ENCODE data around the gene SPDYE4.

Gene SPDYE4

DNA sequence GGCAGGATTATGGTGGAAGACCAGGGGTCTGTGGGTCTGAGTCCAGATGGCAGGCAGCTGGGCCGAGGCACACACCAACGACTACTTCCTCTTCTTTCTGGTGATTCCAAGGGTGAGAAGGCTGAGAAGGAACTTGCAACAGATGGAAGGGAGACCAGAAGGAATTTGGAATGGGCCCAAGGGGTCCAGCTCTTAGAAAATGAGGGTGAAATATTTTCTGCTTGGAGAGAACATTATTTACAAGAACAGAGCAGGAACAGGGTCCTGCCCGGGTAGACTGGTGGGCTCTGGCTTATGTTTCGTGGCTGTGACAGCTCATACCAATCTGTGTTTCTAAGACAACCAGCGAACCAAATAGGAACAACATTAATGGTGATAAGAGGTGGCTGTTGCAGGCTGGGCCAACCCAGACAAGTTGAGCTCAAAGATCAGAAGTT lies 50.3 kb downstream of the SPDYE4 start:
- DNase-seq = no peak

DNA sequence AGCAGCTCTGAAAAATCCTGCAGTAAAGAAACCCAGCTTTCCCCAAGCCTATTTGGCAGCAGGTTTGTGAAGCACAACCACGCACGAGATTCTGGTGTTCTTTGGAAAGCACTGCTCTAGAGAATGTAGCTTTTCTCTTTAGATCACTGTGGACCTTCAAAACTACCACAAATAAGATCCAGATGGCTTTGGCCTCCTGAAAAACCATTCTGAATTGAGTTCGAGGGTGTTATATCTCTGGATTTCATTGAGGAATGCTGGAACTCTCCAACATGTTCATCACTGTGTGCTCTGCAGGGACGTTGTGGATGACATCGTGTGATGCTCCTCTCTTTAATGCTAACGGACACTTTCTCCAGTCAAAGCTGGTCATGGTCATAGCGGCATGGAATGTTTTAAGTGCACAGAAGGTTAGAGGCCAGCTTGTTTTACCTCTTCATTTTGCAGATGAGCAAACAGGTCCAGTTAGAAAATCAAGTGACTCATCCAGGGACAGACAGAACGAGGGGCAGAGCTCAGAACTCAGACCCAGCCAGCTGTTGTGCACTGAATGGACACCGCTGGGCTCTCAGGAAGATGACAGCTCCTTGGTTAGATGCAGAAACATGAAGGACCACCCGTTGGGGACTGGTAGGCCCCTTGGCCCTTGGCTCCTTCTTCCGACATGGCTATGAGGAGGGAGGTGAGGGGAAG lies 50.9 kb downstream of the SPDYE4 start:
- no peak for DNase-seq

GRCh38 chr17:8706431-8706830 lies 51.9 kb downstream of the SPDYE4 start:
- no peak for DNase-seq

- no peak for DNase-seq
These were observed 52.9 kb downstream of the SPDYE4 start for GRCh38 chr17:8705427-8705826.

- DNase-seq = no peak
These were observed 55.3 kb downstream of the SPDYE4 start for GRCh38 chr17:8703001-8703400.

- no peak for DNase-seq
These were observed 56.6 kb downstream of the SPDYE4 start for GRCh38 chr17:8701754-8702153.

- no peak for DNase-seq
These were observed 57.1 kb downstream of the SPDYE4 start for GRCh38 chr17:8701221-8701620.

Measured in activated CD4-positive, alpha-beta T cell treated with anti-CD3 and anti-CD28 coated beads, Interleukin-2, amount 50 U/mL, for 4 hours (primary cell).